Middle frontal gyrus (tissue), 1 donor: ENCODE measurements around the gene DOC2A.
"Not testable (repeated sequence)": the region's sequence is repeated elsewhere in the genome, so short reads cannot be mapped to it uniquely, and the experiment has no call there.

Source experiments
- DNase-seq: peaks from one replicate; pipeline ENCODE4 v3.0.0-alpha.2; 2015; ENCODE audit warnings: low spot score; ENCODE audit errors: extremely low spot score

The DOC2A gene

DNA sequence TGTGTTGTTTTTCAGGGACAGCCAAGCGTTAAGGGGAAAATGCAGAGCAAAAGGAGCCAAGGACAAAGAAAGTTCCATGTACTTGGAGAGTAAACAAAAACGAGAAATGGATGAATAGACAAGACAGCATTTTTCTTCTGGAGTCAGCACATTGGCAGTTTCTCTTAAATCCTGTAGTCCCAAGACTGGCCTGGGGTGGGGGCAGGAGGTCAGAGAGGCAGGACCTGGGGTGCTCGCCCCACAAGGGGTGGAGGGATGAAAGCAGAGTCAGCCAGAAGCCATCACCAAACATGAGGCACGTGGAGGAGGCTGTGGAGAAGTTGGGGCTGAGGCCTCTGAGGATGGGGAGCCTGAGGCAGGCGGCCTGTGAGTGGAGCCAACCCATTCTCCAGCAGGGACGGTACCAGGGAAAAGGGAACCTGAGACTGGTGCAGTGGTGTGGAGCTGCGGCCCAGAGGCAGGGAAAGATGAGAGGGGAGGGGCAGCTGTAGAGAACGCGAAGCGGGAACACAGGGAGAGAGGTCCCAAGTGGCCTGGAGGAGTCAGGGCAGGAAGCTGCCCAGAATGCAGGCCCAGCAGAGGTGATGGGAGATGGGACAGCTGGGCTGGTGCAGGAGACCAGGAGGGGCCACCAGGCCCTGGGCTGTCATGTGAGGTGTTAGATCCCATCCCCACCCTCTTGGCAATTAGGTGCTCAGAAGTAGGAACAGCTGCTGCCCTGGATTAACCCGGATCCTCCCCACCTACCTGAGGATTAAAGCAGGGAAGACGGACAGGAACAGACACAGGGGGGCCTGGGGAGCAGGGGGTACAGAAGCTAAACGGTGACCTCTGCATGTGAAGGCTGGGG is 17.0 kb upstream of the DOC2A start:
- no peak for DNase-seq

GRCh38 chr16:30026449-30026848 is 15.6 kb upstream of the DOC2A start:
- DNase-seq = no peak

- DNase-seq = no peak
Measured at GRCh38 chr16:30025574-30025973, 14.7 kb upstream of the DOC2A start.

- no peak for DNase-seq
Measured at GRCh38 chr16:30025156-30025555, 14.3 kb upstream of the DOC2A start.

GRCh38 chr16:30024451-30024850 is 13.6 kb upstream of the DOC2A start:
- DNase-seq = no peak

DNA sequence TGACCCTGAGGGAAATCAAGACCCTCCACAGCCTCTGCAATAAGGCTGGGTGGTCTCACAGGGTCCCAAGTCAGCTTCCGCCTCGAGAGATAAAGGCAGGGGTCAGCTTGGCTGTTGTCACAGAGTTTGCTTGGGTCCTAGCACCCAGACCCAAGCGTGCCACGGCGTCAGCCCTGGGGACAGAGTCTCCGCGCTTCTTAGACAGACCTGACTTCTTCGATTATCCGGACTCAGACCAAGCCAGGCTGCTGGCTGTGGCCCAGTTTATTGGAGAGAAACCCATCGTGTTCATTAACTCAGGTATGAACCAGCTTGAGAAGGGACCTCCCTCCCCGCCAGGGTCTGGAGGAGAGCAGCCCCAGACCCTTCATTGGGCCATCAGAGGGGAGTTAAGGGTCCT is 12.8 kb upstream of the DOC2A start:
- no peak for DNase-seq

DNA sequence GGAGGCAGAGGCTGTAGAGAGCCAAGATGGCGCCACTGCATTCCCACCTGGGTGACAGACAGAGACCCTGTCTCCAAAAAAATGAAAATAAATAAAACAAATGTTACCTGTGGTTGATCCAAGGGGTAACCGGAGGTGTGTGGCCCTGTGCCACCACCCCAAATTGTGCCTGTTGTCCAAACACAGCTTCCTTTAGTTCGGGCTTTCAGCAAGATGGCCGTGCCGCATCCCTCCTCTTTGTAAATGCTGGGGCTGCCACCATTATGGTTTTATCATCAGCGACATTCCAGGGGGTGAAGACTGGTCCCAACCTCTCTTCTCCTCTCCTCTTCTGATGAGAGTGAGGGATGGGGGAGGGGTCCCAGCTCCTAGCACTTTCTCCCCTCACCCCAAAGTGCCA is 12.1 kb upstream of the DOC2A start, which contains the start of gene C16orf92:
Gene C16orf92 (plus strand): TSS at position 312 of the 400 bp plus-strand sequence. CDS start 143 bp downstream, outside the sequence.
- no peak for DNase-seq

GRCh38 chr16:30018731-30019158 is 7.9 kb upstream of the DOC2A start:
- DNase-seq = no peak

DNA sequence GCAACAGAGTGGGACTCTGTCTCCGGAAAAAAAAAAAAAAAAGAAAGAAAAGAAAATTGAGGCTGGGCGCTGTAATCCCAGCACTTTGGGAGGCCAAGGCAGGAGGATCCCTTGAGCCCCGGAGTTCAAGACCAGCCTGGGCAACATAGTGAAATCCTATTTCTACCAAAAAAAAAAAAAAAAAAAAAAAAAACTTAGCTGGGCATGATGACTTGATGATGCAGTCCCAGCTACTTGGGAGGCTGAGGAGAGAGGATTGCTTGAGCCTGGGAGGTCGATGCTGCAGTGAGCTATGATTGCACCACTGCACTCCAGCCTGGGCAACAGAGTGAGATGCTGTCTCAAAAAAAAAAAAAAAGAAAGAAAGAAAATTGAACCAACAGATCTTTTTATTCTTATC is 7.1 kb upstream of the DOC2A start:
- DNase-seq = not testable (repeated sequence)

GRCh38 chr16:30017277-30017656 is 6.4 kb upstream of the DOC2A start:
- no peak for DNase-seq

DNA sequence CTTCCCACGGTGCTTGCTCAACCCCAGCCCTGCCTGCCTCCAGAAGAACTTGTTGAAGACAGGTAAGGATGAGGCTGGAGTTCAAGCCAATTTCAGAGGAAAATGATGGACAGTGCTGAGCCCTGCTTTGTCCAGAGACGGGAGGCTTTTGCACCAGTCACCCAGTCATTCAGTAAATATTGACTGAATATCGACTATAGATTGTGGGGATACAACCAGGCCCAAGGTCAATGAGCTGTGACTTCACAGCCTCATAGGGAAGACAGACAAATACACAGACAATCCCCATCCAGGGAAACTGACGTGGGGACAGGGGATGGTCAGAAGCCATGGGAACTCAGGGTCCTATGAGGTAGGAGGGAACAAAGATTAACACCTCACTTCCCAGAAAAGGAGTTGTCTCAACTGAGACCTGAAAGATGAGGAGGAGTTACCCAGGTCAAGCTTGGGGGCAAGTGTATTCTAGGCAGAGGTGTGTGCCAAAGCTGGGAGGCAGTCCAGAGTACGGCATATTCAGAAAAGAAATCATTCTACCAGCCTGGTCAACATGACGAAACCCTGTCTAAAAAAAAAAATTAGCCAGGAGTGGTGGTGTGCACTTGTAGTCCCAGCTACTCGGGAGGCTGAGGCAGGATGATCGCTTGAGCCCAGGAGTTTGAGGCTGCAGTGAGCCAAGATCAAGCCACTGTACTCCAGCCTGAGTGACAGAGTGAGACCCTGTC is 5.9 kb upstream of the DOC2A start:
- no peak for DNase-seq

GRCh38 chr16:30015450-30015849 is 4.6 kb upstream of the DOC2A start:
- DNase-seq = not testable (repeated sequence)

- not testable (repeated sequence) for DNase-seq
Measured at GRCh38 chr16:30012598-30012997, 1.8 kb upstream of the DOC2A start.

DNA sequence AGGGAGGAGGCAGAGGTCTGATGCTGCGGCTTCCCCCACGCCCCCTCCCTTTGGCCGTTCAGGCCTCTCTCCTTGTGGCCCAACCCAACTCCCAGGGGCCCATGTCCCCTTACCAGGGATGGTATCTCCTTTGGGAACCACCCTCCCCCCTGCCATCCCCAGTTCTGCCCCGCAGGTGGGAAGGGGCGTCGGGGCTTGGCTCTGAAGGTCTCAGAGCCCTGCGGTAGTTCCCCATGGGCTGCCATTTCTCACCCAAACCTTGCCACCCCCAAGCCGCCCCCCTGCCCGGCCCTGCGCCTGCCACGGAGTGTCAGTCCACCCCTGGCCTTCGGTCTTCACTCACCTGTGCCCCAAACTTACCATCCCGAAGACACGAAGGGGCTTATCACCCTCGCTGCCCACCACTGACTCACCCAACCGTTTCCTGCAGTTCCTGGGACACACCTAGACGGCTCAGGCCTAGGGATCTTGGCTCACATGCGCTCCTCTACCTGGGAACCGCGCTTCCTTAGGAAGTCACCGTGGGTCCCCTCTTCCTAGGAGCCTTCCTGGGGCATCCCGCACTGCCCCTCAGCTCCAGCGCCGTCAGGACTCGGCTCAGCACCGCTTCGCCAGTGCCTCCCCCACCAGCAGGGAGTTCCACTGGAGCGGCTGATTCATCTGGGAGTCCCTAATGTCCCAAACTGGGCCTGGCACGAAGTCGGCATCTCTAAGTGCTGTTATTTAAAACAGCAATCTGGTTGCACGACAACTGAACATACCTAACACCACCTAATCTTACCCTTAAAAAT is 1.1 kb upstream of the DOC2A start:
- DNase-seq = no peak

DNA sequence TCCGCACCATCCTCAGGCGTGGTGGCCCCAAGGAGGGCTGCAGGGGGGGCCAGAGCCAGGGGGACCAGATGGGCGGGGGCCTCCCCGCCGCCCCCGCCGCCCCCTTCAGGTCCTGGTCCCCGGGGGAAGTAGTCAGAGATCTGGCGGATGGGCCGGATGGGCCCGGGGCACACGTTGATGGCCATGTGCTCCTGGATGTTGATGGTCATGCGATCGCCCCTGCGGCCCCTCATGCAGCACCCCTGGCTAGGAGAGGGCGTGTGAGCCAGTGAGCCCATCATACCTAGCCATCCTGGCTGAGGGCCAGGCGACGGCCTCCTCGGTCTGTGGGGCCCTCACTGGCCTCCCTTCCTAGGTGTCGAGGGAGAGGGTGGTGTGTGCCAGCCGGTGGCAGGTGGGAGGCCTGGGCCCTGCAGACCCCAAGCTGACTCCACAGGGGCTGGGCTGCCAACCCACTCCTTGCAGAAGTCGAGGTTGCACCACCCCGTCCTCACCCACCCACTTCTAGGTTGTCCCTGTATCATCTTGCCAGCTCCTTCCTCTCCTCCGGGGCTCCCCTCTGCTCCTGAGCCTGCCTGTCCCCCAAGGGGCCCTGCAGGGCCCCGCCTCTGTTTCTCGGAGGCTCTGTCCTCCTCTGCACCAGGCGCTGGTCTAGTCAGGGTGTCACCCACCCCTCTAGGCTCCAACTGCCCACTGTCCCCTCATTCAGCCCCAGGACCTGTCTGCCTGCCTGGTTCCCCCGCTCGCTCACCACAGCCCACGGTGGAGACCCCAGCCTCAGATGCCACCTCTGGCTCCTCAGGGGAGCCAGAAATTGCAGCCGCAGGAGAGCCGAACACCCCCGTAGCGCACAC is 610 bp downstream of the DOC2A start:
- DNase-seq = no peak

DNA sequence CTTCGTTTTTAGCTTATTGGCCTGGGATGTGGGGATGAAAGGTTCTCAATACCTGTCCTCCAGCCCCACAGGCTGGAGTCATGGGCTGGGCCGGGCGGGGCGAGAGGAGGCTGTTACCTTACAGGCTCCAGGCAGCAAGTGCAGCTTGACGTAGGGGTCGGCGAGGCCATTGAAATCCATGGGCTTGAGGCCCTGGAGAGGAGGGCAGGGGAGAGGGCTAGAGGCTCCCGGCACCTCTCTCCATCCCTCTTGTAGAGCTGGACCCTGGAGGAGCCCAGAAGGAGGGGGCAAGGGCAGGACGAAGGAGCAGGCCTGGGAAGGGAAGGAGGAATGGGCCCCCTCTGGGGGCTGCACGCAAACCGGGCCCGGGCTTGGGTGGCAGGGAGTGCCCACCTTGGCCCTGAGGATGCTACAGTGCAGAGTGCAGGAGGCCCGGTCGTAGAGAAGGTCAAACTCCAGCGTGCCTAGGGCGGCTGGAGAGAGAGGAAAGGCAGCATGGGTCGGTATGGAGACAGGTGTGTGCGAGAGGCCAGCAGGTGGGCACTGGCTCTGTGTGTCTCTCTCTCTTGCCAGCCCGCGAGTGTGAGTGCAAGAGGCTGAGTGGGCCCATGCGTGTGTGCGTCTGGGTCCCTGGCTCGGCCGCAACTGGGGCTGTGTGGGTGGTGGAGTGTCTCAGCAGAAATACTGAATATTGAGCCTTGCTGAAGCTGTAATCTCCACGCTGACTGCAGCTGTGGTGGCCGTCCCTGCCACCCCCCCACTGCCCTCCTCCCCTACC is 1.6 kb downstream of the DOC2A start:
- no peak for DNase-seq

DNA sequence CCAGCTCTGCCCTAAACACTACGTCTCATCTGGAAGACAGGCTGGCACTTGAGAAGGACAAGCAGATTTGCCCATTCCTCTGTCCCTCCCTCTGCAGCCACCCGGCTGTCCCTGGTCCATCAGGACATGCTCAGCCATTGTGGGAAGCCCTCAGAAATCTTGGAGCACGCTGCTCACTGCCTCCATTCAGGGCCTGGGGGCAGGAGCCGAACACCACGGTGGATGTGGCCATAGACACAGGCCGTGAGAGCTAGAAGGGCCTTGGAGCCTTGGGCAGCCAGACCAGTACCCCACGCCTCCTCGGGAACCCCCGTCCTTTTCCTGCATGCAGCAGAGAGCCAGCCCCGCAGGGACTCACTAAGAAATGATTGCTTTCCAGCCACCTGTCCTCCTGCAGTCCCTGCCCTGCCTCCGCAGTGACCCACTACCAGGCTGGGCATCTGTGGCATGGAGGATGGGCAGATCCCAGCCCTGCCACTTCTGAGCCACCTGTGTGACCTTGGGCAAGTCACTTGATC is 3.4 kb downstream of the DOC2A start:
- DNase-seq = no peak

- no peak for DNase-seq
Measured at GRCh38 chr16:30006659-30007377, 4.0 kb downstream of the DOC2A start.

DNA sequence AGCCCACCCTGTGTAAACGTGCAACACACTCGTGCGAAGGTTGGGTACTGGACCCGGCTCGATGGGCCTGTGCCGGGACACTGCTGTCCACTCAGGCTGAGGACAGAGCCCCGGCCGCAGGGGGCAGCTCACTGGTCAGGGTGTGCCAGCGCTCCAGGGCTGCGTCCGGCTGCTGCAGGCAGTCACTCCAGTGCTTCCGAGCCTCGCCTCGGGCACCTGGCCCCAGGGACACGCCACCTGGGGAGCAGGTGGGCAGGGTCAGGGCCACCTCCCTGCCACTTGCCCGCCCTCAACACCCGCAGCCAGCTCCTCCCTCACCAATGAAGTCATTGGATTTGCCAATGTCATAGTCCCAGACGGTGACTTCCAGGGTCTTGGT is 4.7 kb downstream of the DOC2A start:
- DNase-seq = no peak
